ENCODE data around the gene COQ3. TPM values are rescaled to one million over a fixed set of nuclear protein-coding genes. Genes with fewer than 3 reads are reported as not detected.

Gene COQ3
- 10 to 100 TPM; 19.3 to 19.7 TPM for total RNA-seq

DNA sequence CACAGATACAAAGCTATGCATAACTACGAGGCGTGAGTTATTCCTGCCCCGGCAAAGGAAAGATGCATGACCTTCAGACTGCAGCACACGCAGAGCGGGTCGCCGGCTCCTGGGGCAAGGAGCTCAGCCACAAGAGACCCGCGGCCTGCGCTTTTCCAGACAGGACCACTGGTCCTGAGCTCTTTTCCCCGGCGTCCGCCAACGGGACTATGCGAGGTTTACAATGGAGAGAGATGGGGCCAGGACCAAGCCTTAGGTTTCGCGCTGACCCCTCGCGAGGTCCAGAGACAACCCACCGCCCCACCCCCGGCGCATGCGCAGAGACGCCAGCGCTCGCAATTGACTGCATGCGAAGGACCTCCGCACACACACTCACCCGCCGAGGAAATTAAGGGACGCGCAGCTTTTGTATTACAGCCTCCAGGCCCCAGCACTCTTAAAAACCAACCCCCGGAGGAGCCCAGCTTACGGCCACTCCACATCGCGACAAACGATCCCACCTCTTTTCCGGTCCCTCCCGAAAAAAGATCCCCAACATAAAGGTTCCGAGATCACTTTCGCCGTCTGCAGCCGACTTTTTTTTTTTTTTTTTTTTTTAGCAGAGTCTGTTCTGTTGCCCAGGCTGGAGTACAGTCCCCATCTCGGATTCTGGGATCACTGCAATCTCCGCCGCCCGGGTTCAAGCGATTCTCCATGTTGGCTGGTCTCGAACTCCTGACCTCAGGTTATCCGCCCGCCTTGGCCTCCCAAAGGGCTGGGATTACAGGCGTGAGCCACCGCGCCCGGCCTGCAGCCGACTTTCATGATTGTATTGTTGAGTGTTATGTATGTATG, at the start of gene COQ3:
TSS of gene COQ3 (minus strand) at position 498 of the 834 bp plus-strand sequence. CDS start at position 482, 16 bp downstream.
- POLR2A ChIA-PET, result interaction anchor here (0.7 to 1.0 kb wide), 4 partner anchors 10 to 121 kb away, joined by 3 to 7 read pairs (median 3); no protein-coding TSS in a partner anchor
- CTCF ChIA-PET, result interaction anchor here (0.6 to 1.2 kb wide), 5 partner anchors 14 to 63 kb away, joined by 3 to 5 read pairs (median 3); no protein-coding TSS in a partner anchor

DNA sequence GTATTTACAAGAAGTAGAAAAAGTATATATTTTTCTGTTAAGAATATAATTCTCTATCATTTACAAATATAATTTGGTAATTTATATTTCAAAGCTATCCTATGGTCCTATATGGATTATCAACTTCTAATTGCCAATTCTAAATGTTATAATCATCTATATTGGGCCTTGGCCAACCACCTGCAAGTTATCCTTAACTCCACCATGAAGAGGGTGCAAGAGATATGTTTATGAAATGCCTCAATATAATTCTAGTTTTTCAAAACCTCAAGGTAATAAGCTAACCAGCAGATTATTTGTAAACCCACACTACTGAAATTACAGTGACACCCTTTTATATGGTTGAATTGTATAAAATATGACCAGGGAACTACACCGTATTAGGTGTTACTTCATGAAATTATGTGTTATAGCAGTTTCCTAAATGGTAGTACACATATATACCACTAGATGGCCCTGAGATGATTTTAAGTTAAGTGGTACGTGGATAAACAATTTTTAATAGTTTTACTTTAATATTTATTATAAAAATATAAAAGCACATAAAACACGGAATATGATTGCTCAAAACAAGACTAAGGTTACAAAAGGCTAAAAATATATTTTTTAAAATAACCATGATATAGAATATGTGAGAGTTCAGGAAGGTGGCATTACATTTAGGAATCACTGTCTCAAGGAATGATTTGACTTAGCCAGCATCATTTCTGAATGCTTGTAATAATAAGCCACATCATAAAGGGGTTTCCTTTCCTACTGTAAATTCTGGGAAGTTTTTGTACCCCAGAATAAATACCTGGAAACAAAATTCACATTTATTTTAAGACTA, 40.9 kb upstream of the COQ3 start:
- CTCF ChIA-PET, result interaction anchor here (1.0 kb wide), 1 partner anchor 10 kb away, joined by 5 read pairs; the partner anchor contains the start of gene PNISR
- POLR2A ChIA-PET, result no interaction called here

DNA sequence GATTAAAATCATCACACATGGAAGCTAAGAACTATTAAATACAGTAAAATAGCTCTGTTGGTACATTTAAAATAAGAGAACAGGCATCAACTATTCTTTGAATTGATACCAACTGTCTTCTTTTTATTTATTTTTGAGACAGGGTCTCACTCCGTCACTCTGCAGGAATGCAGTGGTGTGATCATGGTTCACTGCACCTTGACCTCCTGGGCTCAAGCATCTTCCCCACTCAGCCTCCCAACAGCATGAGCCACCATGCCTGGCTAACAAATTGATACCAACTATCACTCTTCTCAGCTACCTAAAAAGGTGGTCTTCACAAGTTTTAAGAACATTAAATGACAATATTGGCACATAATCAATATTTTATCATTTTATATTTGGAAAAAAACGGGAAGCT, 38.9 kb upstream of the COQ3 start:
- POLR2A ChIA-PET, result no interaction called here
- CTCF ChIA-PET, result no interaction called here

DNA sequence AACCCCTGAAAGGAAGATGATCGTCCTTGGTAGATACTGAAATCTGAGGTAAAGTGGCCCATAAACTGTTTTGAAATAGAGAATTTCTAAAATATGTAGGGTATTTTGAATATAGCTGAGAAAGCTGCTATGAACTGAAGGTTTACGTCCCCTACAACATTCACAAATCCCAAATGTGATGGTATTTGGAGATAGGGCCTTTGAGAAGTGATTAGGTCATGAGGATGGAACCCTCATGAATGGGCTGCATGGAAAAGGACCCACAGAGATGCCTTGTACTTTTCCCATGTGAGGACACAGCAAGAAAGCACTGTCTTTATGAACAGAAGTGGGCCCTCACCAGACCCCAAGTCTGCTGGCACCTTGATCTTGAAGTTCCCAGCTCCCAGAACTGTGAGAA, 37.9 kb upstream of the COQ3 start:
- ChIA-PET CTCF (no interaction called here), POLR2A (no interaction called here)

- POLR2A ChIA-PET, result no interaction called here
Measured at GRCh38 chr6:99427988-99428387, 34.0 kb upstream of the COQ3 start.

GRCh38 chr6:99426451-99426757, 32.4 kb upstream of the COQ3 start:
- ChIA-PET CTCF (interaction anchor here (1.0 to 3.6 kb wide), 4 partner anchors 8 to 95 kb away, joined by 3 to 18 read pairs (median 5); no protein-coding TSS in a partner anchor), POLR2A (interaction anchor here (1.4 kb wide), 1 partner anchor 88 kb away, joined by 4 read pairs; no protein-coding TSS in a partner anchor)

More at GRCh38 chr6:99427988-99428387, 34.0 kb upstream of the COQ3 start:
- CTCF ChIA-PET, result interaction anchor here (1.0 to 1.2 kb wide), 2 partner anchors 89 to 98 kb away, joined by 3 to 4 read pairs; no protein-coding TSS in a partner anchor

GRCh38 chr6:99425647-99426450, 31.9 kb upstream of the COQ3 start:
- ChIA-PET CTCF (interaction anchor here (1.0 to 3.6 kb wide), 4 partner anchors 9 to 95 kb away, joined by 3 to 18 read pairs (median 5); no protein-coding TSS in a partner anchor), POLR2A (interaction anchor here (1.4 kb wide), 1 partner anchor 89 kb away, joined by 4 read pairs; no protein-coding TSS in a partner anchor)

DNA sequence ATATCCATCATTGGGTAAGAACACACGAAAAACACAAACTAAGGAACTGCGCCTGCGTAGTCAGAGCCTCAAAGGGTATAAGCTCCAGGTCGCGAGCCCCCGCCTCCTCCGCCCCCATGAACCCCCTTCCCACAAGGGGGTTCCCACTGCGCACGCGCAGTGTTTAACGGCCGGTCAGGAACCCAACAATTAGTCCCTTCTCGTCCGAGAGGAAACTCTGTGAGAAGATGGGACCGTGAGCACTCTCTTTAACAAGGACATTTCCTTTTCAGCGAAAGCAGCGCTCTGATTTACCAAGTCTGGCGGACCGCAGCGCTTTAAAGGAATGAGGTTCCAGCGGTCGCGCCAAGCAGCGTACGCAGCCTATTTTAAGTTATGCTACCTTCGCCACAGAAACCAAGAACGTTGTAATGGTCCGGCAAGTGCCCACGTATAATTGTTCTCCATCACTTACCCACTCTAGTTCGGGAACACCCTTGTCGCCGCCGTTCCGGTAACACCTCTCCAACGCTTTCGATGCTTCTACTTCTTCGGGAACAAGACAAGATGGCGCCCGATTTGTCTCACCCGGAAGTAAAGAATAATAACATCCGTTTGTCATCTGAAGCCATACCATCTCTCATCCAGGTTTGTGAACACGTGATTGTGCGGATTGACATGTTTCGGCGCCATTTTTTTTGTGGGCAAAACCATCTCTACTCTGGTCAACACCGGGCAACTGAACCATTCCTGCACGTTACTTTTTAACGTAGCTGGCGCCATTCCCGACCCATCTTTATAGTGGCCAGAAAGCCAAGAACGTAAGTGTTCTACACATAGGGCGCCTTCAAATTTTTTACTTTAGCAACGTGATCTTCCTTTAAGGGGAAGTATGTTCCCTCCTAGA, 31.0 kb upstream of the COQ3 start, which contains the start of gene PNISR:
TSS of gene PNISR (minus strand) at position 548 of the 886 bp plus-strand sequence. CDS start 10,649 bp downstream, outside the sequence.
- POLR2A ChIA-PET, result interaction anchor here (0.5 to 1.4 kb wide), 4 partner anchors 30 to 90 kb away, joined by 3 to 4 read pairs (median 3); no protein-coding TSS in a partner anchor
- CTCF ChIA-PET, result interaction anchor here (1.3 to 3.6 kb wide), 3 partner anchors 10 to 94 kb away, joined by 5 to 18 read pairs (median 5); no protein-coding TSS in a partner anchor

- CTCF ChIA-PET, result interaction anchor here (3.6 kb wide), 1 partner anchor 93 kb away, joined by 18 read pairs; no protein-coding TSS in a partner anchor
- POLR2A ChIA-PET, result interaction anchor here (0.6 to 0.7 kb wide), 2 partner anchors 31 to 79 kb away, joined by 3 read pairs; no protein-coding TSS in a partner anchor
Measured at GRCh38 chr6:99424022-99424421, 30.0 kb upstream of the COQ3 start.

DNA sequence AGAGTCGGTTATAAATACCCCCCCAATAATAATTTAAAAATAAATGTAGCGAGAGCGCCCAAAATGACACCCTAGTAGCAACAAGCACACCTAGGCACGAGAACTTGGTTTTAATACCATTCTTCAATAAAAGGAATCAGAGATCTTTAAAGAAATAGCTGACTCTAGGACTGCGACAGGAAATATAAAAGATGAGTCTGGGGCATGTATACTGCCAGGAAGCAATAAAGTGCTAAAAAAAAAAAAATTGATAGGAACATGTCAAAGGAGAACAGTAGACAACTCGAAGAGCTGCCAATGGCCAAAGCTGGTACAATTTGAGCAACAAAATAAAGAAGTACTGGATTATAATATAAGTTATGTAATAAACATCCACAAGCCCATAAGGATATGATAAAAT, 28.9 kb upstream of the COQ3 start:
- ChIA-PET POLR2A (no interaction called here), CTCF (interaction anchor here (0.7 to 1.4 kb wide), 2 partner anchors 29 to 93 kb away, joined by 3 to 5 read pairs; partner anchors contain the start of gene COQ3)

DNA sequence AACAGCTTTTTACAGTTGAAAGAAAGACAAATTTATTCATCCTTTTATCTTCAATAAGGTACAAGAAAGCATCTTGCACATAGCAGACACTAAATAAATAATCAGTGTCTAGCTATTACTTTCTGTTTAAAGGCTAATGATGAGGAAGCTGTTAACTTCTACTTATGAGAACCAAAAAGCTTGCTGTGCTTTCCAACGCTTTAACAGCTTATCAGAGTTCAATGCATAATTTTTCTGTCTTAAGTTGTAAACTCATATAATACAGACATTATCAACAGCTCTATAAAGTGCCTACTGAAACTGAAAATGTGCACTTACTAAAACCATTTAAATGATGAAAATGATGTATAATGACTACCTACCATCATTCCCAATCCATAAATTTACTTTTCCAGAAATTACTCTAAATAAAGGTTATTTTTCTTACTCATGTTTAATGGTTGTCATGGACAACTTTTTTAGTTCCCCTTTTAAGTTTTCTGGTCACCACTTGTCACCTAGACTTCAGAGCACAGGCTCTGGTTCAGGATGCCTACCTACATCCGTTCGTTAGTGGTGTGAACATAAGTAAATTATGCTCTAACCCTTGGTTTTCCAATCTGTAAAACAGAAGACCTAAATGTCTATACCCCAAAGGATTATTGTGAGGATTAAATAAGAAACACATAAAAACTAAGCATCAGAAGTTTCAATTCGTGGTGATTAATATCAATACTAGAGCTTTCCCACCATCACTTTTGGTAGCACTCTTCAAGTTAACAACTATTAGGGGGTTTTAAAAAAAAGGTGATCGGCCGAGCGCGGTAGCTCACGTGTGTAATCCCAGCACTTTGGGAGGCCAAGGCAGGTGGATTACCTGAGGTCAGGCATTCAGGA, 23.1 kb upstream of the COQ3 start:
- CTCF ChIA-PET, result interaction anchor here (1.7 kb wide), 1 partner anchor 24 kb away, joined by 3 read pairs; the partner anchor contains the start of gene COQ3
- POLR2A ChIA-PET, result no interaction called here

- CTCF ChIA-PET, result interaction anchor here (1.7 kb wide), 1 partner anchor 23 kb away, joined by 3 read pairs; the partner anchor contains the start of gene COQ3
- POLR2A ChIA-PET, result no interaction called here
Measured at GRCh38 chr6:99416226-99416625, 22.2 kb upstream of the COQ3 start.

- ChIA-PET CTCF (no interaction called here), POLR2A (no interaction called here)
Measured at GRCh38 chr6:99415446-99415845, 21.5 kb upstream of the COQ3 start.

DNA sequence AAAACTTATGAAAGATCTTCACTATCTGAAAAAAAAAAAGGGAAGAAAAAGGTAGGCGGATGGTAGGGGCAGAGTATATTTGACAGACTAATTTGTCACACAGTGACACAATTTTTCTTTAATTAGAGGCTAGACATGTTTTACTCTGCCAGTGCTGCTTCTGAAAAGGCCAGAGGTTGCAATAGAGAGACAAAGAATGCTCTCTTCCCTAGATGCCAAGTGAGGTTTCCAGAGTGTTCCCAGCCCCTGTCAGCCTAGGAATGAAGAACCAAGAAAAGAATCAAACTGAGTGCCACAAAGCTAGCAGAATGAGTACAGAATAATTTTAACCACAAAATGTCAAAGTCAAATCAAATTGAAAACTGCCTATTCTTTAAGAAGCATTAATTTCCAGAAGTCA, 18.1 kb upstream of the COQ3 start:
- ChIA-PET POLR2A (no interaction called here), CTCF (no interaction called here)

DNA sequence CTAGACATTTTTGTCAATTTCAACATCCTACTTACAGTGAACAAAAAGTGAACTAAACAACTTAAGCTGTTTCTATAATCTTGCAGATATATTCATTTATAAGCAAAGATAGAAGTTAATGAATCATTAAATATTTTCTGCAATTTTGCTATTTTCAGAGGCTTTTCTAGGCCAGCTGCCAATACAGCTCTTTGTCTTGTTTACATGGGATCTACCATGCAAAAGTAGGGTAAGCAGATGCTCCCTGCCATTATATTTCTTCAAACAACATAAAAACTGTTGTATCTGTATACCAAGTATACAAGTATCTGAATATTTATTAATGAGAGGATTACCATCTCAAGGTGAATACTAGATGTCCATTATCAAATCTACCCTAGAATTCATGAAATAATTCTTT, 15.7 kb upstream of the COQ3 start:
- ChIA-PET POLR2A (interaction anchor here (0.5 kb wide), 1 partner anchor 19 kb away, joined by 5 read pairs; no protein-coding TSS in a partner anchor), CTCF (no interaction called here)

GRCh38 chr6:99407076-99407475, 13.1 kb upstream of the COQ3 start:
- POLR2A ChIA-PET, result interaction anchor here (0.6 kb wide), 1 partner anchor 126 kb away, joined by 3 read pairs; no protein-coding TSS in a partner anchor

DNA sequence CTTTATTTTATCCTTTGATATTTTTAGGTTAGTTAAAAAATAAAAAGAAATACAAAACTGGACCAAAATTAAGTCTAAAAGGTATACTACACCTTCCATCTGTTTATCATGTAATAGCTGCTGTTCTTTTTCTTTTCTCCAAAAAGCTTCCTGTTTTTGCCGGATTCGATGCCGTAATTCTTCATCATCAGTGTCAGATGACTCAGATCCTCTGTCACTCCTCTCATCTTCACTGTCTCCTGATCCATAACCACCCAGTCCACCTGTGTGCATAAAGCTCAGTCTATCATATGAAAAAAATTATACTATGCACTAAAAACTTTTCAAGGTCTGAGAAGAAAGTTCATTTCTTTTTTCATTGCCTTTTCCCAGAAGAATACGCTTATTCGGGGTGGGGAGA, 8.5 kb upstream of the COQ3 start:
- POLR2A ChIA-PET, result no interaction called here
- CTCF ChIA-PET, result interaction anchor here (1.1 kb wide), 1 partner anchor 17 kb away, joined by 3 read pairs; no protein-coding TSS in a partner anchor

More at GRCh38 chr6:99407076-99407475, 13.1 kb upstream of the COQ3 start:
- CTCF ChIA-PET, result no interaction called here

All from activated CD8-positive, alpha-beta memory T cell treated with anti-CD3 and anti-CD28 coated beads for 36 hours (primary cell).